ENCODE results near the gene C16orf78.
A peak's percentile ranks its signal among the peaks of the same experiment; 100 is the strongest.

C16orf78 gene

DNA sequence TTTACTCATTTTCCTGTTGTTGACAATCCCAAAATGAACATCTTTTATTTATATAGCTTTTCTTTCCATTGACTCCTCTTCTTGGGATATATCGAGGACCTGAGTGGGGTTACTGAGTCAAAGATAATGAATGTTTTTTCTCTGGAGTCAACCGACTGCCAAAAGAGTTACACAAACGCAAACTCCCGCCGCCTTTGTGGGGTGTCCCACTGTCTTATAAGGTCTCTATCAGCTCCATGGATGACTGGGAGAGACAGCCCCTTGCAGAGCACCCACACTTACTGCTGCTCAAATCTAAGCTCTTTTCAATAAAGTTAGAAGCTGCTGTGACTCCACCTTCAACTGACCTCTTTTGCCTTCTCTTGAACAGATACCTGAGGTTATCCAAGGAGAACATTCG, 25.2 kb downstream of the C16orf78 start:
- DNase-seq, result no peak

DNA sequence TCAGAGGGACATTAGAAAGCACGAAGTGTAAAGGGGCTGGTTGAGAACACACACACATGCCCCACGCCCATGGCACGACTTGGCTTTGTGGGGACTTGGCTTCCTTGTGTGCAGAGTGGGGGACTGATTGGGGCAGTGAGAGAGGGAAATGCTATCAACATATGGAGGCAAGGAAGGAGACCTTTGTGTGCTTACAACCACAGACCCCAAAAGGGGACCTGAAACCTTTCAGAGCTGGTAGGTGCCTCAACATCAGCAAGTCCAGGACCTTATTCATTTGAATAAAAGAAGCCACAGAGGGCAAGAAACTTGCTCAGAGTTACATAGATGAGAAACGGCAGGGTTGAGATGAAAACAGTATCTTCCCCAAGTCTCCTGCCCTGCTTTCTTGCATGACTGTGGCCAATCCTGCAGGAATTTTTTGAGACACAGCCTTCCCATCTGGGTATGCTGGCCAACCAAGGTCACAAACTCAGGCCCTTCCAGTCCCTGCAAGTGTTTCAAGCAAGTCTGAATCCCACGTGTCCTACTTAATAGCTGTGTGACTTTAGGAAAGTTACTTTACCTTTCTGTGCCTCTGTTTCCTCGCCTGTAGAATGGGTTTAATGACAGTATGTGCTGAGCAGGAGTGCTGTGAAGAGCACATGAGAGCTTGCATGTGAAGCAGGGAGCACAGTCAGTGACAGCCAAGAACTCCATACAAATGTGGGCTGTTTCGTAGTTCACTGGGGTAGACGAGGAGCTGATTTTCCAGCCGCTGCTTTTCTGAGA, 26.2 kb downstream of the C16orf78 start:
- no peak for DNase-seq

DNA sequence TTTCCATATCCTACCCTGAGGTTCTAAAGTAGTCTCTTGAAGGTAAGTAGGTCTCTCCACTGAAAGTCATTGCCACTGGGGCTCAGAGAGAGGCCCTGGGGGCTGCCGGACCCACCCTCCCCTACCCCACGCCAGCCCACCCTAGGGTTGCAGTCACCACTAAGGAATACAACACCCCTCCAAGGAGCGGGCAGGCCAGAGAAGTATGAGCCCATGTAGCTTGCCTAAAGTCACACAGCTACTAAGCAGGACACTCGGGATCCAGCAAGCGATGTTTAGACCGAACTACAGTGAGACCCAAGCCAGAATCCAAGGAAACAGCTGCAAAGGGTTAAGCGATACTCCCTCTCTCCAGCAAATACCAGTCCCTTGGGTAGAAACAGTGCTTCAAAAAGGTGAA, 27.0 kb downstream of the C16orf78 start:
- DNase-seq, result no peak

GRCh38 chr16:49405123-49405522, 31.5 kb downstream of the C16orf78 start:
- no peak for DNase-seq

DNA sequence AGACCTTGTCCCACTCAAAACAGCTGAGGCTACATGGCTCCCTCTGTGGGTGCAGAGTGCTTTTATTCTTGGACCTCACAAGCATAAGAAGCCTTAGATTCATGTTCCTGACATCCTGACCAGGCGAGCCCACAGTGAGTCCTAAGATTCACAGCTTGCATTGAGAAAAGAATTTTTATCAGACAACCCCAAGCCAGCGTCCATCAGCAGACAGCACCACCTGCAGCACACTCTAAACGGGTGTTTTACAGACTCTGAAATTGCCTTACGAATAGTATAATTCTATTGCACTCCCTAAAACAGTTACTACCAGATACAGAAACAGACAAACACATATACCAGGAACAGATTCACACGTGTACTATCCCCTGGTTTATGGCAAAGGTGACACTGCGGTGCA, 31.9 kb downstream of the C16orf78 start:
- DNase-seq, result no peak

GRCh38 chr16:49407873-49408550, 34.4 kb downstream of the C16orf78 start:
- DNase-seq, result peak; percentile 49 to 56

GRCh38 chr16:49409121-49409520, 35.5 kb downstream of the C16orf78 start:
- DNase-seq, result no peak

DNA sequence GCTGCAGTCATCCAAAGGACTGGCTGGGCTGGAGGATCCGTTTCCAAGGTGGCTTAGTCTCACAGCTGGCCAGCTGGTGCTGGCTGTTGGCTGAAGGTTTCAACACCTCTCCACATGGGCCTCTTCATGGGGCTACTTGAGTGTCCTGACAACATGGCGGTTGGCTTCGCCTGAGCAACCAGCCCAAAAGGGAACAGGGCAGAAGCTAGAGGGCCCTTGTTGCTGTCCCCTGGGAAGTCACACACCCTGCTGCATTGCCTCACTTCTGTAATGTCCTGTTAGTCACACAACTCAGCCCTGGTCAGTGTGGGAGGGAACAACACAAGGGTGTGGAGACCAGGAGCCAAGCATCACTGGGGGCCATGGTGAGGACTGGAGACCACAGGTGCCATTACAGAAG, 36.6 kb downstream of the C16orf78 start:
- no peak for DNase-seq

GRCh38 chr16:49411121-49411970, 37.7 kb downstream of the C16orf78 start:
- DNase-seq, result no peak

DNA sequence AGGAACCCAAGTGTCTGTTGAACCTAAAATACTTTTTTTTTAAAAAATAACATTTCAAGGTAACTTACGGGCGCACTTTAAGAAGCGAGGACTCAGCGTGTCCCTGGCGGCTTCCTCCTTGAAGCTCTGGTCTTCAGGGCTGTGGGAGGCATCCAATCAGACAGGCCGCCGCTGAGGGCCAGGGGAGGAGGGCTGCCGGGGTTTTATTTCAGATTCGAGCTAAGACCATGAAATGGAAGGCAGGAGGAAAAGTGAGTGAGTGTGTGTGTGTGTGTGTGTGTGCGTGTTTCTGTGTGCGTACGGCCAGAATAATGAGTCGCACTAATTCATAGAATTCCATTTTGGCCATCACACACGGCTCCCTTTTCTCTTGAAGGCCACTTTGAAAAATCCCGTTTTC, 41.1 kb downstream of the C16orf78 start:
- DNase-seq, result no peak

DNA sequence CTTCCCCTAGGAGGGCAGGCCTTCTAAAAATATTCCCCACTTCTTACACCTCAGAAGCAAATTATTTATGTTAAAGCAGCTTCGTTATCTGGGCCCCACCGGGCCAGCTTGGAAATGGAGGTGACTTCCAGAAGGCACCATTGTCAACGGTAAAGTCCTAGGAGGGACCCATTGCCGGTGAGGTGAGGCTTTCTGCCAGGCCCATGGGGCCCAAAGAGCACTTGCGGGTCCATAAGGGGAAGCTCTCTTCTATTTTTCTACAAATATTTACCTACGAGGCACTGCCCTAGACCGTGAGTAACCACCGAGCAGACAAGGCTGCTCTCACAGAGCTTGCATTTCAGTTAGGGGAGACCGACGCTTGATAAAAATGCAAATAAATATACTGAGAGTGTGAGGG, 41.5 kb downstream of the C16orf78 start:
- no peak for DNase-seq

DNA sequence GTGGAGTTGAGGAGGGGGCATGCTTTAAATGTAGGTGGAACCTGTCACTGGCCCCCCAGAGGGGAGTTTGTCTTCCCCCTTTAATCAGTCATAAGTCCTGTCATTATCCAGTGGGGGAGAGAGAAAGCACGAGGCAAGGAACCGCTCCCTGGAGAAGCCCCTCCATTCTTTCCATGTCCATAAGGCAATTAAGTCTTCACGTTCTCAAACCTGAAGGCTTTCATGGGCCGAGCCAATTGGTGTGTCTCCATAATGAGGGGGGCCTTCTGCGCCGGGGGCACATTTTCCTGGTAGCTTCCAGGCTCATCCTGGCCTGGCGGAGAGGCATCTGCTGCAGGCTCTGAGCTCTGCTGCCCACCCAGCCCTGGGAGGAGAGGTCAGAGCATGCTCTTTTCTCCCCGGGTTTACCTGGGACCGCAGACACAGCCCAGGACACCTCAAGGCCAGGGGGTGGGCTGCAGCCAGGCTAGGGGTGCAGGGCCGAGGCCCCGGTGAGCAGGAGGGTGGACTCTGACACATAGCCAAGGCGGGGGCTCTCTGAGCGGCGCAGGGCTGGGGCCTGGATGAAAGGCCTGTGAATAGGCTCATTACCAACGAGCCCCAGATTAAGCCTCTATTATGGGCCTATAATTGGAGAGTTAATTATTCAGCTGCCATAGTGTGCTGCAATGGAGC, 42.5 kb downstream of the C16orf78 start:
- no peak for DNase-seq

DNA sequence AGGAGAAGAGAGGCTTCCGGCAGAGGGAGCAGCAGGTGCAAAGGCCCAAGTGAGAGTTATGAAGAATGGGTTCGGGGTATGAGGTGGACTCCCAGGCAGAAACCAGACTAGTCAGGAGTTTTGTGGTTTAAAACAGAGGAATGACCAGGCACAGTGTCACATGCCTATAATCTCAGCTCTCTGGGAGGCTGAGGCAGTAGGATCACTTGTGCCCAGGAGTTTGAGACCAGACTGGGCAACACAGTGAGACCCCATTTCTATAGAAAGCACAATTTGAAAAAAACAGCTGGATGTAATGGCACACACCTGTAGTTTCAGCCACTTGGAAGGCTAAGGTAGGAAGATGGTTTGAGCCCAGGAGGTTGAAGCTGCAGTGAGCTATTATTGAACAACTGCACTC, 43.8 kb downstream of the C16orf78 start:
- DNase-seq, result no peak

DNA sequence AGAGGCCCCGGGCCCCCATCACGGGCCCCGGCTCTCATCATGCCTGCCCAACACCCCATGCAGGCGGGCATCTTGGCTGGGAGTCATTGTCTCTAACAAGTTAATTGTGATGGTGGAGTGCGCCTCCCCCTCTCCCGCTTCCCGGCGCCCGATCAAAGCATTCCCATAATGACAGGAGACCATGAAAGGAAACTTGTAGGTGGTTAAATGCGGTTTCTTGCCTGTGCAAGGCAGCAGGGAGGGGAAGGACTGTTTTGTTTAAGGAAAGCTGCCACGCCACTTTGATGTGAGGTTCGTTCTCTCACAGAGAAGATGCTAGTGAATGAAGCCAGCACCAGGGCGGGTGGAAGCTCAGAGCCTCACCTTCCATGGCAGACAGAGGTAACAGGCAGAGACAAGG, 45.4 kb downstream of the C16orf78 start:
- no peak for DNase-seq

- DNase-seq, result no peak
Observed at GRCh38 chr16:49419862-49420261, 46.3 kb downstream of the C16orf78 start.

DNA sequence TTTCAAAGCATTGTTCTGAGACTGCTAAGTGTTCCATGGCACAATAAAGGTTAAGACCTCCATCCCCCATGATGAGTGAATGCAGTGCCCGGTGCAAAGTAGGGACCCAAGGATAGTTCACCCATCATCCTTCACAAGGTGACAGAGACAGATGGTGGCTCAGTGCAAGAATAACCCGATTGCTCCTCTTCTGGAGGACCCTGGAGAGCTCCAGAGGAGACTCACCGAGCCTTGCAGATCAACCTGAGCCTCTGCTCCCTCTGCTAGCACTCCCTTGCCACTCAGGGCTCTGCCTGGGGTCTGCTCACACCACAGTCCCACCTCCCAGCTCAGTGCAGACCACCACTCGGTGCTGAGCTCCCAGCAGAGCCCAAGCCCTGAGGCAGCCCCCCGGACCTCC, 49.3 kb downstream of the C16orf78 start:
- DNase-seq, result no peak

DNA sequence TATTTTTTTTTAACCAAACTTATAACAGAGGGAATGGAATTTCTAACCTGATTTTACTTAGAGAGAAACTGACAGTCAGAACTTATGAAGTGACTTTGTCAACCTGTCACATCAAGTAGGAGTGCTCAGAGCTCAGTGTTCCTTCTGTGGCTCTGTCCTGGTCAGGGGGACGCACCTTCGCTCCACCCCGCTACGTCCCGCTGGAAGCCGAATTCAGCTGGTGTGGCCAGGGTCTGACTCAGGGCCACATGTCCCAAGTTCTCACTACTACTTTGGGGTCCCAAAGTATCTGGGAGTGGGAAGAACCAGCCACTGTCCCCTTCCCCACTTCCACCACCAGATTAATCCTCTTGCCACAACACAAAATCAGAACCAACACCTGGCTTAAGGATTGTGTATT, 51.4 kb downstream of the C16orf78 start:
- no peak for DNase-seq

- DNase-seq, result no peak
Observed at GRCh38 chr16:49427771-49428170, 54.2 kb downstream of the C16orf78 start.

- no peak for DNase-seq
Observed at GRCh38 chr16:49428808-49429207, 55.2 kb downstream of the C16orf78 start.

DNA sequence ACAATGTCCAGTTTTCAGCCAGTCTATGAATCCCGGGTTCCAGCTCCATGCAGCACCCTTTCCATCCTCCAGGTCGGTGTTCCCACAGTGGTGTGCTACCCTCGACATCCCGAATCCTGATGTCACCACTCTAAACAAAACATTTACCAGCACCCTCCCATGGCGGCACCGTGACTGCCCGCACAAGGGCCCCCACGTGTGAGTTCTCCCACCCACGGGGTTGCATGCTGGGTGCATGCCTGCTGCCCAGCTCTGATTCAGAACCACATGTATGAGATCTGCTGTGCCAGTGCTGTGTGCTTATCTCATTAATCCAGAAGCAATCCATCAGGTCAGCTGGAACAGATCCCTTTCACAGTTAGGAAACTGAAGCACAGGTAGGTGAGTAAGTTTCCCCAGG, 57.4 kb downstream of the C16orf78 start:
- DNase-seq, result no peak

DNA sequence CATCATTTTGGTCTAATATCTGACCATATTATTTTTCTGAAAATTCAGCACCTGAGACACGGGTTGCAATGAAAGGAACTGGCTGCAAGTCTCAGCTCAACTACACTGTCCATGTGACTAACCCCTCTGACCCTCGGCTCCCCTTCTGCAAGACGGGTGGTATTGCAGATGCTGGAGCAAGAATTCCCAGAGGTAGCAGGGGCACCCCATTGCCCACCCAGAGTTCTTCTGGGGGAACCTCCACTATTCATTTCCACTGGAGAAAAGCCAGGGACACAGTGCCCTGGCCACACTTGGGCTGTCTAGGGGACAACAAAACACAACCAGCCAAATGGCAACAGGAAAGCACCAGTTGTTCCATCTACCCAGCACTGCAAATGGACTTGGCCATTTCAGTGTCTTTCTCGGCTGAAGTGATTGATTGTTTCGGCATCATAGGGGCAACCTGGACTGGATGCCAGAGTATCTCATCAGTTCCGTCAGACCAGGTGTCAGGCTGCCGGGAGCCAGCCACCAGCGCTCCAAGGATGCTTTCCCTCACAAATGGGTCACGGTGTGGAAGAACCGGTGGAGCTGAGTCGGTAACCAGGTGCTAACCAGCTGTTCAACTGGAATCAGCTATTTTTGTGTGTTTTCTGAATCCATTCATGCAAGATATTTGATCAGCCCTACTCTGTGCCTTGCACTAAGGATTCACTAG, 58.1 kb downstream of the C16orf78 start:
- DNase-seq, result no peak

DNA sequence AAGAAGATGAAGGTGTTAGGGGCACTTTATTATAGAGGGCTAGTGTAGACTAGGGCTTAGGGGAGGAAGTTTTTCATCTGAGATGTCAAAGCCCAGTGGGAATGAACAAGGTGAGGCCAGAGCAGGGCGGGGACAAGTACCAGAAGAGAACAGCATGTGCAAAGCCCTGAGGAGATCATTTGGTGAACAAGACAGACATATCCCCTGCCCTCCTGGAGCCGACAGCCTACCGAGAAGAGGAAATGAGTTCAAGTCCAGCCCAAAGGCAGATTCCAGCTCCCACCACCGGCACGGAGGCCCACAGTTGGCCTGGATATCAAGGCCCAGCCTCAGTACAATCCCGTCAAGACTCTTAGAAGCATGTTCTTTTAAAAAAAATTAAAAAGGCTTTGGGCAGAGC, 61.1 kb downstream of the C16orf78 start:
- DNase-seq, result no peak

DNA sequence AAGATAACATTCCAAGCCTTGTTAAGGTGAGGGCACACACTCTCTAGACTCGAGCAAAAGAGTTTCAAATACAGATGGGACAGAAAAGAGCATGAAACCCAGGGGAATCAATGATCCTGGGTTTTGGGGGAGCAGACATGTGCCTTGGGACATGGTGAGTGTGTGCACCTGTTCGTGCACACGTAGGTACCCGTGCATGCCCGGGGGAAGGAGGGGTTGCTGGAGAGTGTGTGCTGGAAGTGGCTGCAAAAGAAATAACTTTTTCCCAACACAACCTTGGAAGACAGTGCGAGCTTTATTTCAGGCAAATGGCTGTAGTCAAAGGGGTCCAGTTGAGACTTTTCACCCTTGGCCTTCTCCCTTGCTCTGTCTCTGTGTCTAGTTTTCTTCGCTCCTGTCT, 62.6 kb downstream of the C16orf78 start:
- DNase-seq, result no peak

All from activated CD4-positive, alpha-beta T cell treated with anti-CD3 and anti-CD28 coated beads, Interleukin-2, amount 50 U/mL, for 4 hours (primary cell).